Measurements from ENCODE around the gene IL1RL2.

DNA sequence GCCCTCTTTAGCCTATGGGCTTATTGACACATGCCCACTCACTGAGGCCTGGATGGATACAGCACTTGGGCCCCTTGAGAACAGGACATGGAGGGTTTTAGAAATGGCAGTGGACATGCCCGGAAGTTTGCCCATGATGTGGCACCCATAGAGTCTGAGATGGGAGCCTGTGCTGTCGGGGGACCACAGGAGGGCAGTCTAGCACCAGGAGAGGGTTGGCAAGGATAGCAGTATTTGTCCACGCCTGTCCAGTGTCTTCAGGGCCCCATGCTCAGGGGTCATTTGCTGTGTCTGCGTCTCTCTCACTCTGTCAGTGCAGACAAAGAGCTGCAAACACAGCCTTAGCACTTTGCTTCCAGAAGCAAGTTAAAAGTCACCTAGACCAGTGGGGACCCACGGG, 48.7 kb downstream of the IL1RL2 start:
- TF ChIP-seq CTCF (conservative IDR thresholded peaks at IDR 0.05; ENCODE audit: low read length) (peak; percentile 80), EZH2phosphoT487 (IDR thresholded peaks at IDR 0.05; ENCODE audit: borderline replicate concordance) (no peak)

All from Loucy (cell line).